Cardiac fibroblast (primary cell): ENCODE data around the gene NMUR1.

ENCODE experiments used
- DNase-seq, 2 donors: peaks; one replicate each; pipeline versions ENCODE4 v3.0.0 to v3.0.0-alpha.2; 2010; ENCODE audit warnings: low read depth in 2 of 2
- H3K4me3 ChIP-seq, 2 donors: replicated peaks in 1 of 2; 1 replicate in 1 of 2; 2 replicates in 1 of 2; pipeline ENCODE4 v1.5.1; 2011; ENCODE audit warnings: low read depth in 2 of 2, low read length in 2 of 2, mild to moderate bottlenecking in 2 of 2, moderate library complexity in 1 of 2
- CTCF ChIP-seq: IDR thresholded peaks from one replicate; pipeline ENCODE4 v1.5.1; 2011; ENCODE audit warnings: low read depth, mild to moderate bottlenecking, low read length, inconsistent platforms

Gene NMUR1

GRCh38 chr2:231519975-231520555 lies 10.2 kb downstream of the NMUR1 start:
- H3K4me3 ChIP-seq = no peak overlapping the region
- TF ChIP-seq CTCF = no peak
- DNase-seq = no peak

- H3K4me3 ChIP-seq = no peak overlapping the region
- DNase-seq = no peak
- no peak for TF ChIP-seq CTCF
Observed at GRCh38 chr2:231518771-231519170, 11.5 kb downstream of the NMUR1 start.

GRCh38 chr2:231515603-231516002 lies 14.6 kb downstream of the NMUR1 start:
- TF ChIP-seq CTCF = no peak

GRCh38 chr2:231514951-231515297 lies 15.3 kb downstream of the NMUR1 start:
- DNase-seq = no peak
- TF ChIP-seq CTCF = no peak
- peak overlapping the region; percentile 69 to 82 for H3K4me3 ChIP-seq

More at GRCh38 chr2:231515603-231516002, 14.6 kb downstream of the NMUR1 start:
- no peak overlapping the region for H3K4me3 ChIP-seq
- no peak for DNase-seq

GRCh38 chr2:231514225-231514950 lies 15.9 kb downstream of the NMUR1 start:
- peak overlapping the region; percentile 69 to 82 for H3K4me3 ChIP-seq
- peak; percentile 97 to 98 for DNase-seq
- TF ChIP-seq CTCF = no peak

- TF ChIP-seq CTCF = no peak
- DNase-seq = no peak
- peak overlapping the region; percentile 69 to 82 for H3K4me3 ChIP-seq
Observed at GRCh38 chr2:231513746-231514224, 16.5 kb downstream of the NMUR1 start.

- TF ChIP-seq CTCF = no peak
- peak; percentile 48 to 58 for DNase-seq
- H3K4me3 ChIP-seq = no peak overlapping the region
Observed at GRCh38 chr2:231512222-231512621, 18.0 kb downstream of the NMUR1 start.
